Sigmoid colon (tissue), 7 donors: ENCODE results near the gene KSR1. TPM values are rescaled to one million over a fixed set of nuclear protein-coding genes. Genes with fewer than 3 reads are reported as not detected.

ENCODE experiments used
- DNase-seq: peaks from one replicate; pipeline ENCODE4 v3.0.0-alpha.2; 2019
- H3K27ac ChIP-seq, 4 donors: fragments of 200-600 bp; sonication (generic); one replicate each; pipeline ENCODE4 v1.5.1; 2016 to 2019; ENCODE audit warnings: mild to moderate bottlenecking in 1 of 4
- H3K27me3 ChIP-seq, 3 donors: fragments of 200-600 bp; sonication (generic); one replicate each; pipeline ENCODE4 v1.5.1; 2019; ENCODE audit warnings: mild to moderate bottlenecking in 1 of 3
- H3K36me3 ChIP-seq, 4 donors: fragments of 200-600 bp; sonication (generic); one replicate each; pipeline ENCODE4 v1.5.1; 2016 to 2019
- H3K4me1 ChIP-seq, 4 donors: fragments of 200-600 bp; sonication (generic); one replicate each; pipeline ENCODE4 v1.5.1; 2017 to 2019
- H3K4me3 ChIP-seq, 4 donors: fragments of 200-600 bp; sonication (generic); one replicate each; pipeline ENCODE4 v1.5.1; 2017 to 2019; ENCODE audit warnings: mild to moderate bottlenecking in 2 of 4, moderate library complexity in 1 of 4
- H3K9me3 ChIP-seq, 4 donors: fragments of 200-600 bp in 3 of 4; sonication (generic) in 3 of 4; one replicate each; pipeline versions ENCODE4 v1.5.1 to v1.6.1; 2013 to 2019
- CTCF ChIP-seq, 4 experiments: fragments of 450-650 bp in 3 of 4; fragments of 200-600 bp in 1 of 4; IDR thresholded peaks; one replicate each; pipeline ENCODE4 v1.5.1; 2016 to 2019; ENCODE audit warnings: antibody characterized with exemption in 4 of 4, mild to moderate bottlenecking in 3 of 4, moderate library complexity in 2 of 4
- EP300 ChIP-seq, 4 donors: sonication (generic); formaldehyde crosslinking; IDR thresholded peaks; one replicate each; pipeline ENCODE4 v1.6.1; 2017; ENCODE audit warnings: antibody characterized with exemption in 4 of 4
- POLR2A ChIP-seq, 2 donors: fragments of 450-650 bp; IDR thresholded peaks; one replicate each; pipeline ENCODE4 v1.6.1; 2016; ENCODE audit warnings: antibody characterized with exemption in 2 of 2, mild to moderate bottlenecking in 2 of 2, moderate library complexity in 2 of 2
- POLR2AphosphoS5 ChIP-seq, 4 donors: sonication (generic); formaldehyde crosslinking; IDR thresholded peaks; one replicate each; pipeline ENCODE4 v1.6.1; 2017; ENCODE audit warnings: antibody characterized with exemption in 4 of 4
- WGBS, 2 donors: extraction: QIAGEN DNeasy Blood & Tissue Kit; methylation state at CpG; one replicate each; pipeline ENCODE4 v1.1.7; 2013; 5-methylcytosine and 5-hydroxymethylcytosine counted together
- intact Hi-C: fragments of 100-400 bp; cut with DNase I; formaldehyde crosslinking; loops from one replicate; pipeline ENCODE4 v1.15.1; 2023
- polyA plus RNA-seq, 3 donors: library from polyadenylated mRNA; stranded (reverse); fragments of 200-250 nt; gene quantifications; one replicate each; pipeline ENCODE4 v1.2.3, GENCODE V29; 2013
- total RNA-seq, 4 donors: library from RNA; depleted of rRNA; stranded (reverse); fragments of >200 nt; gene quantifications; one replicate each; pipeline ENCODE4 v1.1.0, GENCODE V29; 2016
- donor health status: healthy with polysubstance abuse.
- donor health status: Bipolar disorder and iron deficiency.
- donor health status: healthy.

KSR1 gene
- total and polyA plus RNA-seq, 7 donors = 4.2 to 25.8 (median 18.2) TPM

- H3K9me3 ChIP-seq = no peaks in the 10 kb centered on the region
- no peaks in the 10 kb centered on the region for H3K36me3 ChIP-seq
- 94 to 95% methylated on average over 8 of the region's 8 CpGs for WGBS, 2 donors
- H3K4me1 ChIP-seq = peaks cover 0 to 26% (median 11%) of the 10 kb centered on the region in 4 donors
- H3K27ac ChIP-seq = no peak overlapping the region
- intact Hi-C loops = no loop called here
- H3K27me3 ChIP-seq = no peaks in the 10 kb centered on the region
- DNase-seq = no peak
- H3K4me3 ChIP-seq = no peak overlapping the region
- TF ChIP-seq POLR2AphosphoS5 (IDR thresholded peaks at IDR 0.05) (no peak), POLR2A (IDR thresholded peaks at IDR 0.05) (no peak), EP300 (IDR thresholded peaks at IDR 0.05) (no peak), CTCF (IDR thresholded peaks at IDR 0.05) (no peak)
Measured at GRCh38 chr17:27503611-27504010, 47.4 kb downstream of the KSR1 start.

- WGBS, 2 donors = 47 to 66% methylated on average over 15 of the region's 15 CpGs
- H3K27me3 ChIP-seq = no peaks in the 10 kb centered on the region
- no peaks in the 10 kb centered on the region for H3K36me3 ChIP-seq
- H3K4me1 ChIP-seq = peaks cover 0 to 26% (median 14%) of the 10 kb centered on the region in 4 donors
- no peak for DNase-seq
- H3K9me3 ChIP-seq = no peaks in the 10 kb centered on the region
- intact Hi-C loops = no loop called here
- no peak overlapping the region for H3K27ac ChIP-seq
- no peak overlapping the region for H3K4me3 ChIP-seq
- TF ChIP-seq CTCF (IDR thresholded peaks at IDR 0.05) = no peak
- no peak for TF ChIP-seq EP300 (IDR thresholded peaks at IDR 0.05)
- TF ChIP-seq POLR2A (IDR thresholded peaks at IDR 0.05) = no peak
Measured at GRCh38 chr17:27504188-27504995, 48.1 kb downstream of the KSR1 start.

GRCh38 chr17:27506348-27507218, 50.3 kb downstream of the KSR1 start:
- H3K27ac ChIP-seq = no peak overlapping the region
- TF ChIP-seq POLR2AphosphoS5 (IDR thresholded peaks at IDR 0.05) = no peak
- H3K36me3 ChIP-seq = no peaks in the 10 kb centered on the region
- H3K4me3 ChIP-seq = no peak overlapping the region
- WGBS, 2 donors = 69 to 84% methylated on average over 15 of the region's 15 CpGs
- intact Hi-C loops = no loop called here
- H3K4me1 ChIP-seq = peaks cover 0 to 40% (median 26%) of the 10 kb centered on the region in 4 donors
- DNase-seq = no peak
- H3K27me3 ChIP-seq = no peaks in the 10 kb centered on the region
- no peaks in the 10 kb centered on the region for H3K9me3 ChIP-seq

- no peak for DNase-seq
Measured at GRCh38 chr17:27511168-27511883, 55.1 kb downstream of the KSR1 start.

More at GRCh38 chr17:27511168-27511883, 55.1 kb downstream of the KSR1 start:
- 88 to 90% methylated on average over 10 of the region's 10 CpGs for WGBS, 2 donors
- Histone ChIP-seq H3K4me1 (peaks cover 0 to 48% (median 30%) of the 10 kb centered on the region in 4 donors), H3K27me3 (no peaks in the 10 kb centered on the region), H3K9me3 (no peaks in the 10 kb centered on the region), H3K36me3 (no peaks in the 10 kb centered on the region), H3K4me3 (no peak overlapping the region), H3K27ac (peak overlapping the region in 2 of 4 donors; percentile 48 to 61)
- intact Hi-C loops = loop anchor here (10.0 kb wide), 1 partner anchor 47 kb away; no protein-coding TSS in a partner anchor
- TF ChIP-seq EP300 (IDR thresholded peaks at IDR 0.05) = no peak
- no peak for TF ChIP-seq POLR2A (IDR thresholded peaks at IDR 0.05)
- no peak for TF ChIP-seq POLR2AphosphoS5 (IDR thresholded peaks at IDR 0.05)
- no peak for TF ChIP-seq CTCF (IDR thresholded peaks at IDR 0.05)
